Skin epidermis (tissue), 12 donors: Measurements from ENCODE around the gene ITSN2.

Experiments
- H3K27ac ChIP-seq, 21 experiments: fragments of 200-600 bp; sonication (generic) in 11 of 21; one replicate each; pipeline ENCODE4 v1.5.0; 2020; ENCODE audit warnings: mild to moderate bottlenecking in 3 of 21, inconsistent platforms in 2 of 21, moderate library complexity in 2 of 21
- H3K4me3 ChIP-seq, 7 experiments: fragments of 200-600 bp; sonication (generic) in 2 of 7; one replicate each; pipeline ENCODE4 v1.5.0; 2020; ENCODE audit warnings: inconsistent platforms in 2 of 7, mild to moderate bottlenecking in 2 of 7, moderate library complexity in 1 of 7

Gene ITSN2

GRCh38 chr2:24285484-24286152 is 74.7 kb downstream of the ITSN2 start:
- no peak overlapping the region for H3K27ac ChIP-seq
- H3K4me3 ChIP-seq = no peak overlapping the region

- H3K27ac ChIP-seq = no peak overlapping the region
- no peak overlapping the region for H3K4me3 ChIP-seq
Observed at GRCh38 chr2:24280645-24281044, 79.7 kb downstream of the ITSN2 start.

- Histone ChIP-seq H3K27ac (no peak overlapping the region), H3K4me3 (no peak overlapping the region)
Observed at GRCh38 chr2:24280161-24280560, 80.2 kb downstream of the ITSN2 start.

GRCh38 chr2:24276349-24276899 is 83.9 kb downstream of the ITSN2 start:
- H3K27ac ChIP-seq = peak overlapping the region in 3 of 21 experiments; percentile 15 to 28 (median 21)
- H3K4me3 ChIP-seq = no peak overlapping the region

- Histone ChIP-seq H3K27ac (no peak overlapping the region), H3K4me3 (no peak overlapping the region)
Observed at GRCh38 chr2:24274809-24275208, 85.5 kb downstream of the ITSN2 start.

GRCh38 chr2:24273598-24273997 is 86.7 kb downstream of the ITSN2 start:
- H3K27ac ChIP-seq = no peak overlapping the region
- H3K4me3 ChIP-seq = no peak overlapping the region

GRCh38 chr2:24272907-24273306 is 87.4 kb downstream of the ITSN2 start:
- Histone ChIP-seq H3K4me3 (no peak overlapping the region), H3K27ac (no peak overlapping the region)

- Histone ChIP-seq H3K27ac (no peak overlapping the region), H3K4me3 (no peak overlapping the region)
Observed at GRCh38 chr2:24272161-24272802, 88.1 kb downstream of the ITSN2 start.

- H3K27ac ChIP-seq = no peak overlapping the region
Observed at GRCh38 chr2:24269265-24269664, 91.1 kb downstream of the ITSN2 start.

GRCh38 chr2:24265212-24265611 is 95.1 kb downstream of the ITSN2 start:
- Histone ChIP-seq H3K27ac (no peak overlapping the region), H3K4me3 (no peak overlapping the region)

More at GRCh38 chr2:24269265-24269664, 91.1 kb downstream of the ITSN2 start:
- no peak overlapping the region for H3K4me3 ChIP-seq

GRCh38 chr2:24262421-24262970 is 97.8 kb downstream of the ITSN2 start:
- no peak overlapping the region for H3K27ac ChIP-seq
- no peak overlapping the region for H3K4me3 ChIP-seq

GRCh38 chr2:24261441-24261840 is 98.9 kb downstream of the ITSN2 start:
- Histone ChIP-seq H3K4me3 (no peak overlapping the region), H3K27ac (no peak overlapping the region)

- Histone ChIP-seq H3K4me3 (no peak overlapping the region), H3K27ac (no peak overlapping the region)
Observed at GRCh38 chr2:24259316-24259715, 101.0 kb downstream of the ITSN2 start.

GRCh38 chr2:24258718-24259117 is 101.6 kb downstream of the ITSN2 start:
- H3K4me3 ChIP-seq = no peak overlapping the region
- no peak overlapping the region for H3K27ac ChIP-seq

GRCh38 chr2:24253303-24253919 is 106.9 kb downstream of the ITSN2 start:
- Histone ChIP-seq H3K4me3 (no peak overlapping the region), H3K27ac (no peak overlapping the region)

GRCh38 chr2:24247592-24247991 is 112.7 kb downstream of the ITSN2 start:
- Histone ChIP-seq H3K4me3 (no peak overlapping the region), H3K27ac (no peak overlapping the region)

- H3K27ac ChIP-seq = no peak overlapping the region
- no peak overlapping the region for H3K4me3 ChIP-seq
Observed at GRCh38 chr2:24247164-24247563, 113.2 kb downstream of the ITSN2 start.

GRCh38 chr2:24245986-24246776 is 114.2 kb downstream of the ITSN2 start:
- H3K27ac ChIP-seq = no peak overlapping the region
- no peak overlapping the region for H3K4me3 ChIP-seq

GRCh38 chr2:24241528-24241927 is 118.8 kb downstream of the ITSN2 start:
- no peak overlapping the region for H3K27ac ChIP-seq
- no peak overlapping the region for H3K4me3 ChIP-seq

GRCh38 chr2:24239553-24239952 is 120.8 kb downstream of the ITSN2 start:
- Histone ChIP-seq H3K27ac (no peak overlapping the region), H3K4me3 (no peak overlapping the region)
